Measurements from ENCODE around the gene MYO10. TPM values are rescaled to one million over a fixed set of nuclear protein-coding genes. Genes with fewer than 3 reads are reported as not detected.

Gene MYO10
- total RNA-seq, 2 experiments from 2014 or later: not detected

GRCh38 chr5:16889972-16890519 lies 46.0 kb downstream of the MYO10 start:
- H3K36me3 ChIP-seq (ENCODE audit: insufficient read depth, low read length): no peaks in the 10 kb centered on the region
- ChIA-PET CTCF (no interaction called here), POLR2A (no interaction called here)
- Mint-ChIP-seq H3K4me3 (no peak overlapping the region), H3K4me1 (ENCODE audit: low read depth) (no peaks in the 10 kb centered on the region), H3K27me3 (peaks cover 1% of the 10 kb centered on the region), H3K36me3 (ENCODE audit: low read depth) (no peaks in the 10 kb centered on the region), H3K9me3 (no peaks in the 10 kb centered on the region), H3K27ac (no peak overlapping the region)
- H3K27ac ChIP-seq (ENCODE audit: low read depth in 1 of 2, low read length in 2 of 2): no peak overlapping the region
- no peak overlapping the region for H3K4me3 ChIP-seq (ENCODE audit: low read length)
- peaks cover 0 to 10% of the 10 kb centered on the region in 2 experiments for H3K9me3 ChIP-seq (ENCODE audit: control insufficient read depth in 1 of 2, insufficient read depth in 1 of 2, low read length in 2 of 2)
- H3K27me3 ChIP-seq (ENCODE audit: control insufficient read depth in 1 of 2, insufficient read depth in 2 of 2, low read length in 2 of 2): no peaks in the 10 kb centered on the region
- DNase-seq: no peak
- TF ChIP-seq CTCF (IDR thresholded peaks at IDR 0.05): no peak
- ATAC-seq (ENCODE audit: poor library complexity): no peak
- intact Hi-C loops (cut with DNase I, micrococcal nuclease): no loop called here
- no peaks in the 10 kb centered on the region for H3K4me1 ChIP-seq (ENCODE audit: insufficient read depth, low read length)

GRCh38 chr5:16889203-16889971 lies 46.7 kb downstream of the MYO10 start:
- H3K9me3 Mint-ChIP-seq: no peaks in the 10 kb centered on the region
- ChIA-PET CTCF (no interaction called here), POLR2A (no interaction called here)
- peaks cover 8% of the 10 kb centered on the region for H3K27me3 Mint-ChIP-seq
- Histone ChIP-seq H3K4me1 (ENCODE audit: insufficient read depth, low read length) (no peaks in the 10 kb centered on the region), H3K27me3 (ENCODE audit: control insufficient read depth in 1 of 2, insufficient read depth in 2 of 2, low read length in 2 of 2) (no peaks in the 10 kb centered on the region), H3K4me3 (ENCODE audit: low read length) (no peak overlapping the region), H3K9me3 (ENCODE audit: control insufficient read depth in 1 of 2, insufficient read depth in 1 of 2, low read length in 2 of 2) (peaks cover 0 to 10% of the 10 kb centered on the region in 2 experiments), H3K36me3 (ENCODE audit: insufficient read depth, low read length) (no peaks in the 10 kb centered on the region), H3K27ac (ENCODE audit: low read depth in 1 of 2, low read length in 2 of 2) (no peak overlapping the region)
- intact Hi-C loops (cut with DNase I, micrococcal nuclease): no loop called here
- H3K36me3 Mint-ChIP-seq (ENCODE audit: low read depth): no peaks in the 10 kb centered on the region
- DNase-seq (no peak), ATAC-seq (ENCODE audit: poor library complexity) (no peak)
- H3K27ac Mint-ChIP-seq: no peak overlapping the region
- H3K4me1 Mint-ChIP-seq (ENCODE audit: low read depth): no peaks in the 10 kb centered on the region
- no peak for TF ChIP-seq CTCF (IDR thresholded peaks at IDR 0.05)
- H3K4me3 Mint-ChIP-seq: no peak overlapping the region

GRCh38 chr5:16888694-16889124 lies 47.4 kb downstream of the MYO10 start:
- no peak overlapping the region for H3K4me3 Mint-ChIP-seq

More at GRCh38 chr5:16888694-16889124, 47.4 kb downstream of the MYO10 start:
- ChIA-PET CTCF (no interaction called here), POLR2A (no interaction called here)
- no peaks in the 10 kb centered on the region for H3K4me1 Mint-ChIP-seq (ENCODE audit: low read depth)
- H3K36me3 Mint-ChIP-seq (ENCODE audit: low read depth): no peaks in the 10 kb centered on the region
- H3K27me3 Mint-ChIP-seq: peaks cover 8% of the 10 kb centered on the region
- Histone ChIP-seq H3K27me3 (ENCODE audit: control insufficient read depth in 1 of 2, insufficient read depth in 2 of 2, low read length in 2 of 2) (no peaks in the 10 kb centered on the region), H3K36me3 (ENCODE audit: insufficient read depth, low read length) (no peaks in the 10 kb centered on the region), H3K4me1 (ENCODE audit: insufficient read depth, low read length) (no peaks in the 10 kb centered on the region), H3K27ac (ENCODE audit: low read depth in 1 of 2, low read length in 2 of 2) (no peak overlapping the region), H3K9me3 (ENCODE audit: control insufficient read depth in 1 of 2, insufficient read depth in 1 of 2, low read length in 2 of 2) (peaks cover 0 to 8% of the 10 kb centered on the region in 2 experiments), H3K4me3 (ENCODE audit: low read length) (no peak overlapping the region)
- TF ChIP-seq CTCF (IDR thresholded peaks at IDR 0.05): no peak
- DNase-seq: no peak
- ATAC-seq (ENCODE audit: poor library complexity): no peak
- no peak overlapping the region for H3K27ac Mint-ChIP-seq
- intact Hi-C loops (cut with DNase I, micrococcal nuclease): no loop called here
- H3K9me3 Mint-ChIP-seq: no peaks in the 10 kb centered on the region

Data from CD4-positive, alpha-beta T cell (primary cell).